GM12873 (cell line): ENCODE results near the gene SYNDIG1L.

Source experiments
- TF ChIP-seq, protein P1 (sequence below): IDR thresholded peaks from 2 replicates; pipeline ENCODE4 v1.5.1; 2012; ENCODE audit warnings: low read depth, mild to moderate bottlenecking, moderate library complexity, low read length, control low read depth; ENCODE audit not compliant: insufficient read depth; ENCODE audit errors: missing control alignments

SYNDIG1L gene

DNA sequence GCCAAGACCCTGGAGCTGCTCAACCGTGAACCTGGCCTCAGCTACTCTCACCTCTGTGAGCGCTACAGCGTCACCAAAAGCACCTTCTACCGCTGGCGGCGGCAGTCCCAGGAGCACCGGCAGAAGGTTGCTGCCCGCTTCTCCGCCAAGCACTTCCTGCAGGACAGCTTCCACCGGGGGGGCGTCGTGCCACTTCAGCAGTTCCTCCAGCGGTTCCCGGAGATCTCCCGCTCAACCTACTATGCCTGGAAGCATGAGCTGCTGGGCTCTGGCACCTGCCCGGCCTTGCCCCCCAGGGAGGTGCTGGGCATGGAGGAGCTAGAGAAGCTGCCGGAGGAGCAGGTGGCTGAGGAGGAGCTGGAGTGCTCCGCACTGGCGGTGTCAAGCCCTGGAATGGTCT is 68.4 kb downstream of the SYNDIG1L start:
- TF ChIP-seq, protein P1, sequence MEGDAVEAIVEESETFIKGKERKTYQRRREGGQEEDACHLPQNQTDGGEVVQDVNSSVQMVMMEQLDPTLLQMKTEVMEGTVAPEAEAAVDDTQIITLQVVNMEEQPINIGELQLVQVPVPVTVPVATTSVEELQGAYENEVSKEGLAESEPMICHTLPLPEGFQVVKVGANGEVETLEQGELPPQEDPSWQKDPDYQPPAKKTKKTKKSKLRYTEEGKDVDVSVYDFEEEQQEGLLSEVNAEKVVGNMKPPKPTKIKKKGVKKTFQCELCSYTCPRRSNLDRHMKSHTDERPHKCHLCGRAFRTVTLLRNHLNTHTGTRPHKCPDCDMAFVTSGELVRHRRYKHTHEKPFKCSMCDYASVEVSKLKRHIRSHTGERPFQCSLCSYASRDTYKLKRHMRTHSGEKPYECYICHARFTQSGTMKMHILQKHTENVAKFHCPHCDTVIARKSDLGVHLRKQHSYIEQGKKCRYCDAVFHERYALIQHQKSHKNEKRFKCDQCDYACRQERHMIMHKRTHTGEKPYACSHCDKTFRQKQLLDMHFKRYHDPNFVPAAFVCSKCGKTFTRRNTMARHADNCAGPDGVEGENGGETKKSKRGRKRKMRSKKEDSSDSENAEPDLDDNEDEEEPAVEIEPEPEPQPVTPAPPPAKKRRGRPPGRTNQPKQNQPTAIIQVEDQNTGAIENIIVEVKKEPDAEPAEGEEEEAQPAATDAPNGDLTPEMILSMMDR, result no peak

DNA sequence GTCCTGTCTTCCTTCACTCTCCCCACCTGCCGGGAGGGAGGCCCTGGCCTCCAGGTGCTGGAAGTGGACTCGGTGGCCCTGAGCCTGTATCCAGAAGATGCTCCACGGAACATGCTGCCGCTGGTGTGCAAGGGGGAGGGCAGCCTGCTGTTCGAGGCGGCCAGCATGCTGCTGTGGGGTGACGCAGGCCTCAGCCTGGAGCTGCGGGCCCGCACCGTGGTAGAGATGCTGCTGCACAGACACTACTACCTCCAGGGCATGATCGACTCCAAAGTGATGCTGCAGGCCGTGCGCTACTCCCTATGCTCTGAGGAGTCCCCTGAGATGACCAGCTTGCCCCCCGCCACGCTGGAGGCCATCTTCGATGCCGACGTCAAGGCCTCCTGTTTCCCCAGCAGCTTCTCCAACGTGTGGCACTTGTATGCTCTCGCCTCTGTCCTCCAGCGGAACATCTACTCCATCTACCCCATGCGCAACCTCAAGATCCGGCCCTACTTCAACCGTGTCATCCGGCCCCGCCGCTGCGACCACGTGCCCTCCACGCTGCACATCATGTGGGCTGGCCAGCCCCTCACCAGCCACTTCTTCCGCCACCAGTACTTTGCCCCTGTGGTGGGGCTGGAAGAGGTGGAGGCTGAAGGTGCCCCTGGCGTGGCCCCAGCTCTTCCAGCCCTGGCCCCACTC is 69.0 kb downstream of the SYNDIG1L start:
- TF ChIP-seq, protein P1, result no peak
